GM19372 (cell line): ENCODE measurements around the gene KMO.

ENCODE experiments used
- ATAC-seq: cut with Tn5 transposase; IDR thresholded peaks from one replicate; pipeline ENCODE4 v1.9.1; 2021; ENCODE audit warnings: mild to moderate bottlenecking, low read depth, moderate library complexity; ENCODE audit not compliant: unreplicated experiment

Gene KMO

DNA sequence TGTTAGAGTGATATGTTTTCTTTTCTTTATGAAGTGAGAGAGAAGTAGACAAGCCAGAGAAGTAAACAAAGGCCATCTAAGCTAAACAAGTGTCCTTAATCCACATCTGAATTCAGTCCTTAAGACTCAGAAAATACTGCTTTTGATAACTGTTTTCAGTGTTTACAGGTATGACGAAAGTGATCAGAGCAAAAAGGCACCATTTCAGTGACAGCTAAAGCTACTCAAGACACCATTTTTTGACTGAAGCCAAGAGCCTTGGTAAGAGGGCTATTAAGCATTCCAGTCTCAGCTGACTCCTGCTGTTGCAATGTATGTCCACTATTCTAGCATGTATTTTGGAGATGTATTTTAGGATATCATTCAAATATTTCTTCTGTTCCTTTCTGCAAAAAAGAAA is 4.1 kb downstream of the KMO start:
- ATAC-seq = no peak

DNA sequence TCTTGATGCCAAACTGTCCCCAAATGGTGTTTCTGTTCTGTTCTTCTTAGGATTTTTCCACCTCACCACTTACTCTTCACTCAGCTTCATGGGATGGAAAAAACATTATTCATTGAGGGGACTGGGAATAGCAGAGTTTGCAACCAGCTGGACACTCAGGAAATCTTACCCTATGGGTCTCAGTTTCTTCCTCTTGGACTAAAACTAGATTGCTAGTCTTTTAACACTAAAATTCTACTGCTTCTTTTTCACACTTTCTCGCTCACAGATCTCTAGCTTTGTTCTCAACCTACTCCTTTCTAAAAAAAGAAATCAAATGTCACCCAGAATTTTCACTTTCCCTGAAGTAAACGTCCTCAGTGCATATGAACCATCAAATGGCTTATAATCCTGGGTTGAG is 4.8 kb downstream of the KMO start:
- ATAC-seq = no peak

DNA sequence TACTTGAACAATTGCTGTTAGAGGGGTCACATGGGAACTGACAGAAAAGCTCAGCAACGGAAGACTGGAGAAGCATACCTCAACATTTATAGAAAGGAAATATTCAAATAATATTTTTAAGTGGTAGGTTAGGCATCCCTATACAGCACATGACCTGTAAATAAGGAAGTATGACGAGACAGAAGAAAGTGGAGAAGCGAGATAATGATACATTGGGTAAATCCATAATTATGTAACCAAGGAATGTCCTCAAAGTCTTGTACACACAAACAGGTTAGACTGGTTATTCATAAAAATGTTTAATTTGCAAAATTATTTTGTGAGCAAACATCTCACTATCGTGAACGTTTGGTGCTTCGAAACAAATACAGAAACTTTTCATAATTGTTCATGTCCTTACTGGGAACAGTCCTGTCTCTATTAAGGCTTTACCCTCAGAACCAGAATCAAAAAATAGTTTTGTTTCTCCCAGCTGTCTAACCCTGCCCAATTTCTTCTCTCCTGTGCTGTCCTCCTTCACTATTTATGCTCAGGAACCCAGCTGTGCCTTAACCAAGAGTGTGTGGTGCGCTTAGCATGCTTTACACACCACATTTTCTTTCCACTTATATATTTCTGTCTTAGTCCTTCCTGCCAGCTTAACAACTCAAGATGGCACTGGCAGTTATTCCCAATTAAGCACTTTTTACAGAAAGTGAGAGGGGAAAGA is 10.2 kb downstream of the KMO start:
- ATAC-seq = no peak

DNA sequence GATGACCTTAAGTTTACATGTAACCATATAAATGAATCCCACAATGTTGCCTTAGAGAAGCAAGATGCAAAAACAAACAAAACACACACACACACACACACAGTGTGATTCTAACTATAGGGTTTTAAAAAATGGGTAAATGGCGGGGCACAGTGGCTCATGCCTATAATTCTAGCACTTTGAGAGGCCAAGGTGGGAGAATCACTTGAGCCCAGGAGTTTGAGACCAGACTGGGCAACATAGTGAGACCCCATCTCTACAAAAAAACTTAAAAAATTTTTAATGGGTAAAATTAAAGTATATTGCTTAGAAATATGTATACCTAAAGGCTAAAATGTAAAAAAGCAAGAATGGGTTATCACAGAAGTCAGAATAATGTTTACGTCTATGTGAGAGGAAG is 15.8 kb downstream of the KMO start:
- ATAC-seq = no peak

DNA sequence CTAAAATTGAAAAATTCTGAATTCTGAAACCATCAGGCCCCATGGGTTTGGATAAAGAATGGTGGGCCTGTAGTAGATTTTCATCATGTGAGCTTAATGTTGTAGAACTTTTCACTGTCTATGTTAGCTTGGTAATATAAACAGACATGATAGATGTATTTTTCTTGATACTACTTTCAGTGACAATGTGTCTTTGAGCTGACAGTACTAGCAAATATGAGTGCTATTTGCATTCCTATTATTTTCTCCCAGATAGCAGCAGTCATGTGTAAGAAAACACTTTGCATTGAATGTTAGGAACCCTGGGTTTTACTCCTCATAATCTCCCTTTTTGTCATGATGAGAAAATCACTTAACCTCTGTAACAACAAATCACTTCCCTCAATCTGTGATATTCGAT is 18.1 kb downstream of the KMO start:
- ATAC-seq = no peak

DNA sequence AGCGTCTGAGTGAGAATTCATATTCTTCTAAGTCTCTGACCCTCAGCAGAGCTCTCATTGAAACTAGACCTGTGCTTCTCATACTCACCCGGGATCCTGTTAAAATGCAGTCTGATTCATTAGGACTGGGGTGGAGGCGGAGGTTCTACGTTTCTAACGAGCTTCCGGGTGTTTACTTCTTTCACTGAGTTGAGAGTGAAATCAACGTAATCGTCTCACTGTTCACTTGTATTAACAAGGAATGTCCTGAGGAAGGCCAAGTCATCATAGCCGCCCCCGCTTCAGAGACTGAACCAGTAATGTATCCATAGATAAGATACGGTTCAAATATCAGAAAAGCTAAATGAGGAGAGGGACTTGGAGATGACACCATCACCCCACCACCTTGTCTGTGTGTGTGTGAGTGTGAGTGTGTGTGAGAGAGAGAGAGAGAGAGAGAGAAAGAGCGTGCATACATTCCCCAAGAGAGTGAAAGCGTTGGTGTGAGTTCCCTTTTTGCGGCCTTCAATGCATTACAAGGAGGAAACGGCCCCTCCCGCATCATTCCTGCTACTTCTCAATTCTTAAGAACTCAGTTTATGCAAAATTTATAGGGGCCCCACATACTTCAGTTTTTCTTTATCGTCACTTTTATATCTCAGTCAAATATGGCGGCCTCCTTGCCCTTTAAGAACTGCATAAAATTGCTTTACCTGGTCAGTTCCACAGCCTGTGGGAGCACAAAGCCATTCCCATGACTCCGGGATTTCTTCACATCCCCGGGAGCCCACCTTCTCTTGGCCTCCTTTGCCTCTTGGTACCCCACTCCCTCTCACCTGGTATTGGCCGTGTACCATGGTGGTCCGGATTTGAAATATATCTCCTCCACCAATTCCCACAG is 19.8 kb downstream of the KMO start:
- peak; percentile 83 for ATAC-seq

DNA sequence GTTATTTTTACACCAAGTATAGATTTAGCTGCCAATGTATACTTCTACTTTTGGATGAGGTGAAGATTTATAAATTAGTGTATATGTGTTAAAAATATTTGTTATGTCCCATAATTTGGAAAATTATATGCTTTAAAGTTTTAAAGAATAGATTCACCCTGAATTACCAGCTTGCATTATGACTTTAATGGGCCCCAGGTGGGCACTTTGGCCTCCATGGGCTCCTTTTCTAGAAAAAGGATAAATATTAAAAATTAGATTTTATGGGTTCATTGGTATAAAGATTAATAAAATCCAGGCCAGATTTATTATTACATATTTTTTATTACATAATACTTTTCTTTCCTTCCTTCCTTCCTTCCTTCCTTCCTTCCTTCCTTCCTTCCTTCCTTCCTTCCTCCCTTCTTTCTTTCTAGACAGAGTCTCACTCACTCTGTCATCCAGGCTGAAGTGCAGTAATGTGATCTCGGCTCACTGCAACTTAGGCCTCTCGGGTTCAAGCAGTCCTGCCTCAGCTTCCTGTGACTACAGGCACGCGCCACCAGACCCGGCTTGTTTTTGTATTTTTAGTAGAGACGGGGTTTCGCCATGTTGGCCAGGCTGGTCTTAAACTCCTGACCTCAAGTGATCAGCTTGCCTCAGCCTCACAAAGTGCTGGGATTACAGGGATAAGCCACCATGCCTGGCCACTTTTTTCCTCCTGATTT is 21.9 kb downstream of the KMO start:
- no peak for ATAC-seq

DNA sequence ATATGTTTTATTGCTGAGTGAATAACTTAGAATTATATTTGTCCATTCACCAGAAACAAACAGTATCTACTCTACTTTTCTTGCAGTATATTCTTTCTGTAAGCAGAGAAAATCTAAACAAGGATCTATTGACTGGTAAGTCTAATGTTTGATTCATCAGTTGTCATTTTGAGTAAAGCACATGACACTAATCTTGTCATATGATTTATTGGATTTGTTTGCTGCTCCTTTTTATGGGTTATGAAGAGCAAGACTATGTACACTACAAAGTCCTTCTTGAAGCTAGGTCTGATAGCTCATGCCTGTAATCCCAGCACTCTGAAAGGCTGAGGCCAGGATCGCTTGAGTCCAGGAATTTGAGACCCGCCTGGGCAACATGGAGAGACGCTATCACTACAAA is 23.3 kb downstream of the KMO start:
- no peak for ATAC-seq

DNA sequence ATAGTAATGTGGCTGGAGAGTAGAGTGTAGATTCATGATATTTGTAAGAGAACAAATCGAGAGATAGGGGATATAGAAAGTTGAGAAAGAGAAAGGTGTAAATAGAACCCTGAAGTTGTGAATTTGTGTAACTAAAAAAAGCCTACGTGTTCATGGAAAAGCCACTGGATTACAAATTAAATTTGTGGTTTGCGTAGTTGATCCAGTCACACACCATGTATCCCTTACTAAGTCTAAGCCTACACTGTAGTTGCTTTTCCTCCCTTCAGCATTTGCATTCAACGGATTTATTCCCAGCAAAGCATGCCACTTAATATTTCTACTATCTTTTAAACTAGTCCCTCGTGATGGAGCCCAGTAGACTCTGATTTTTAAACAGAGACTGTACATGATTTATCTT is 24.9 kb downstream of the KMO start:
- no peak for ATAC-seq

DNA sequence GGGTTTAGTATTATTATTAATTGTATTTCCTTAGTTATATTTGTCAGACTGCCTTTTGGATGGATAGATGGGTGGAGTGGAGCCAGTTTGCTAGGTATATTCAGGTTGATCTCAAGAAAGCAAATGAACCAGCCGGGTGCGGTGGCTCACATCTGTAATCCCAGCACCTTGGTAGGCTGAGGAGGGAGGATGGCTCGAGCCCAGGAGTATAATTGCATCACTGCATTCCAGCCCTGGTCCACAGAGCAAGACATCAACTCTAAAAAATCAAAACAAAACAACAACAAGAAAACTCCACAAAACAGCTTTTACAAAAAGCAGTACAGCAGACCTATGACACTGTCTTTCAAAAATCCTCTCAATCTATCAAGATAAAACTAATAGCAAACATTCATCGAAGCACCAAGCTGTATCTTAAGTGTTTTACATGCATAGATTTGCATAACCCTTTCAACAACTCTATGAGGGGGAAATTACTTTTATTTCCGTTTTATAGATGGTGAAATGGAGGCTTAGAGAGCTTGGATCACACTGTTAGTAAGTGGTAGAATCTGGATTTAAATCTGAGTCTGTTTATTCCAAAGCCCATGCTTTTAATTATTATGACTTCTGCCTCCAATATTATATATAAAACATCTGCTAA is 25.5 kb downstream of the KMO start:
- no peak for ATAC-seq

DNA sequence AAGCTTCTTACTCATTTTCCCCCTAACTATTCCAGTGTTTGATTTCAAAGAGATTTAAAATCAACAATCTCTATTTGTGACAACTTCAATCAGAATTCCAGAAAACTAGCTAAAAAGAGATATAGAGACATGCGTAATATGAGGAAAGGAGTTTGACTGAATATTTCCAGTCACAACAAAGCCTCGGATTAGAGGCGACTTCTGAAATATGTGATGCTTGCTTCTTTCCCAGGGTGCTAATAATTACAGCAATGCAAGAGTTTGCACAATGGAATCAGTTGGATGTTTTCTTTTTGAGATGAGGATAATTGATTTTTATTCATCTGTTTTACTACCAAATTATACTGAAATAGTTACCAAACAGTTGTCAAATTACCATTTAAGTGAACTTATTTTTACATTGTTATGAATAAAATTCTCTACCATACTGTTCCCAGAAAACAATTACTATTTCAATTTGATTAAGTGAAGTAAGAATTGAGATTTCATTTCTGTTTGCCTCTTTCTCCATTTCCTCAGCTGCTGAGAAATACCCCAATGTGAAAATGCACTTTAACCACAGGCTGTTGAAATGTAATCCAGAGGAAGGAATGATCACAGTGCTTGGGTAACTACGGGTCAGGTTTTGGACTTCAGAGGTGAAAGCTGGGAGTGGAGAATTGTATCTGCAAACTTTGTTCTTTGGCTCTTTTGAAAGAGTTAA is 28.1 kb downstream of the KMO start:
- no peak for ATAC-seq

DNA sequence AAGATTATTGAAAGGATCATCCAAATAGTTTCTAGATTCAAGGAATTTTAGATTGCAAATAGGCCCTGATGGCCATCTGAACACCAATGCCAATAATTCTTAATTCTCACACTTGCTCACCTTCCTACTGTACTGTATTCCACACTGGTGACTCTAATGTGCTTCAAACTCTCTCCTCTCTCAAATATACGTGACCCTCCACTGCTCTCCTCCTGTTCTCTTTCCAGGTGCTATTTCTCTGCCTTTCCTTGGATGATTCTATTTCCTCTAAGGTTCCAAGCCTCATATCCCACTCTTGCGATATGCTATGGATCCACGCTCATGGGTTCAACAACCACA is 28.6 kb downstream of the KMO start:
- no peak for ATAC-seq

DNA sequence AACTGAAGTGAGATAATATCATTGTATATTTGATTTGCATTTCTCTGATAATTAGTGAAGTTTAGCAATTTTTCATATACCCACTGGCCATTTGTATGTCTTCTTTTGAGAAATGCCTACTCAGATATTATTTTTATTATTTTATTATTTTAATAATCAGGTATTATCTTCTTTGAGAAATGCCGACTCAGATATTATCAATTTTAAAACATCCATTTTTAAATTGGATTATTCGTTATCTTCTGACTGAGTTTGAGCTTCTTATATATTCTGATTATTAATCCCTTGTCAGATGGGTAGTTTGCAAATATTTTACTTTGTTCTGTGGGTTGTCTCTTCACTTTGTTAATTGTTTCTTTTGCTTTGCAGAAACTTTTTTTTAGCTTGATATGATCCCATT is 37.7 kb downstream of the KMO start:
- no peak for ATAC-seq

DNA sequence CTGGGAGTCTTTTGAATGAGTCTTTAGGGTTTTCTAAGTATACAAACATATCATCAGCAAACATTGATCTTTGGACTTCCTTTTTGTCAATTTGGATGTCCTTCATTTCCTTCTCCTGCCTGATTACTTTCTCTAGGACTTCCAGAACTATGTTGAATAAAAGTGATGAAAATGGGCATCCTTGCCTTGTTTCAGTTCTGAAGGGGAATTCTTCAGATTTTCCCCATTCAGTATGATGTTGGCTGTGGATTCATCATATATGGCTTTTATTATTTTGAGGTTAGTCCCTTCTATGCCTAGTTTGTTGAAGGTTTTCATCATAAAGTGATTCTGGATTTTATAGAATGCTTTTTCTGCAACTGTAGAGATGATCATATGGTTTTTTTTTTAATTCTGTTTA is 42.0 kb downstream of the KMO start:
- ATAC-seq = no peak

DNA sequence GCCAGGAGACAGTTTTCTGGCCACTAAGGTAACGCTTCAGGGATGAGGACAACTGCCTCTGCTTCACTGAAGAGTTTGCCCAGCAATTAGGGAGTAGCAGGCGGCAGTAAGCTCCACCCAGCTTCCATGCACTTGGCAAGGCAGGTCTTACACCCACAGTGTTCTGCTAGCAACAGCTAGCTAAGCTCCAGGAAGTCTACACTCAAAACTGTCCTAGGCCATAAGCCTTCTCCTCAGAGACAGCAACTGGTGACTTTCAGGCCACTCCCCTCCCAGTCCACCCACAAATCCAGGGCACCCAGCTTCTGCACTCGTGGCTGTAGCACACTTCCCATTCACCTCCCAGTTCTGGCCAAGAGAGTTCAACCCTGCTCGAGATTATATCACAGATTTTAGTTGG is 47.3 kb downstream of the KMO start:
- no peak for ATAC-seq

DNA sequence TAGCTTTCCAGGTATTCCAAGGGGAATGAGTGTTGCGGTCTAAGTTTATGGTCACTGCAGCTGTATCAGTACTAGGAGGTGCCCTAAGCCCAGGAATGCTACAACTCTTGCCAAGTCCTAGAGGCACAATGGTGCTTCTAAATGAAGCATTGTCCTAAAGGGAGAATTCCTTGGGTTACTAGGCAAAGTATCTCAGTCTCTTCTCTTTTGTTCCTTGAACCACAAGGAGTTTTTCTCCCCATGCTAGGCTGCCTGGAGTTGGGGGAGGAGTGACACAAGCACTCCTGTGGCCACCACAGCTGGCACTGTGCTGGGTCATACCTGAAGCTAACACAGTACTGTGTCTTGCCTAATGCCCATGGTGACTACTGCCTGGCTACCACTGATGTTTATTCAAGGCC is 50.7 kb downstream of the KMO start:
- ATAC-seq = no peak

DNA sequence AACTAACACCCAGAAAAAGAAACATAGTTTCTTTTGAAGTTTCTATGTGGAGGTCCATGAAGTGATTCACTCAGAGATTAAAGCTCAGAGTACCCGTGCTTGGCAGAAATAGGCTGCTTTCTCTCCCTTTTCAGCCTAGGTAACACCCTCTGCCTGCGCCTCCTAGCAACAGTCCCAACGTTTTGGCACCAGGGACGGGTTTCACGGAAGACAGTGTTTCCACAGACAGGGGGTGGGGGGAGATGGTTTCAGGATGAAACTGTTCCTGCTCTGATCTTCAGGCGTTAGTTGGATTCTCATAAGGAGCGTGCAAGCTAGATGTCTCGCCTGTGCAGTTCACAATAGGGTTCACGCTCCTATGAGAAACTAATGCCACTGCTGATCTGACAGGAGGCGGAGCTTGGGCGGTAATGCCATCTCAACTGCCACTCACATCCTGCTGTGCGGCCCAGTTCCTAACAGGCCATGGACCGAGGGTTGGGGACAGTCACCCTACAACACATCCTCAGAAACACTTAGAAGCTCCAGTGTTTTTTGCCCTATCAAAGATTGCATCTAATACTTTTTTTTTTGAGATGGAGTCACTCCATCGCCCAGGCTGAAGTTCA is 54.8 kb downstream of the KMO start:
- no peak for ATAC-seq

DNA sequence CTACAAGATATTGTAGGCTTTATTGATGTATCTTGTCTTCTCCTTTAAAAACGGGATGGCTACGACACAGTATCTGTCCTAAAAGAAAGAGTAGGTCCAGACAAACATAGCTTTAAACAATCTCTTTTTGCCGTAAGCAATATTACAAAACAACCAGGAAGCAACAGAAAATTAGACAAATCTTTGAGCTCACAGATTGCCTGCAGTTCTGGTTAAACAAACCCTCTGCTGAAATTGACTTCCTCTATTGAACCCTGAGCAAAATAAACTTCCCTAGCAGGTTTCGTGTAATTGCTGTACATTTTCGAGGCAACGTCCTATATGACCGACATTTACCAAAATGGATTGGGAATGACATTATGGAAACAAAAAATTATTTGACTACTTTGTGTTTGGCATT is 57.3 kb downstream of the KMO start:
- no peak for ATAC-seq

DNA sequence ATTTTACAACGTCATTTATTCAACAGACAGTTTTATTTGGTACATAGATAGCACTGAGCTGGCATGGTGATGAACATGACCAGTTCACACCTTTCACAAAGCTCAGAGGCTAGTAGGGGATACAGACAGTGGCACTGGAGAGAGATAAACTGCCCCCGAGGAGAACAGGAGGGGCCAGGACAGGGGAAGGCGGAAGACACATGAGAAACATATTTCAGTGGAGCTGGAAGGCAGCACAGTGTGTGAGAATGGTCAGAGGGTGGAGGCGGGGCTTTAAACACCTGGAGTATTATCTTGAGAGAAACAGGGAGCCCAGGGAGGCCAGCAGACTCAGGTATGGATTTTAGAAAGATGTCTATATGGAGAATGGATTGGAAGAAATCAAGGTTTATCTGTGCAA is 58.5 kb downstream of the KMO start:
- ATAC-seq = no peak

DNA sequence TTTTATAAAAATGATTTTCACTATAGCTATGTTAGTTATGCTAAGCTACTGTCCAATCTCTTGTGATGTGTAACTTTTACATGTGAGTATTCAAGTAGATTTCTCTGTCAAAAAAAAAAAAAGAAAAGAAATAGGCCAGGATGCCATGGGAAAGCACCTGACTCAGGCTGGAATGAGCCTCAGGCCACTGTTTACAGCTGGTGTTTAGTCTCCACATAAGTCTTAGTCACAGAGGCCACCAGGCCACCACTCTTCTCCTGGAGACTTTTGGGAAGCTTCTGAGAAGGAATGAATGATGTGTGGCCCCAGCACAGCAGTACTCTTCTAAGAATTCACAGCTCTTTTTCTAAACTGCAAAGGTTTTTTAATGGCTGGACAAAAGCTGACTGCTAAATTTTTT is 59.1 kb downstream of the KMO start:
- ATAC-seq = no peak
